ENCODE measurements around the gene TFPI.

TFPI gene

GRCh38 chr2:187503700-187504099, 50.5 kb downstream of the TFPI start:
- Histone ChIP-seq H3K9ac (ENCODE audit: low read length) (no peak overlapping the region), H3K36me3 (ENCODE audit: control insufficient read depth, insufficient read depth, low read length) (no peaks in the 10 kb centered on the region), H3K27me3 (ENCODE audit: control insufficient read depth, insufficient read depth, low read length) (no peaks in the 10 kb centered on the region), H3K27ac (ENCODE audit: low read depth, low read length) (no peak overlapping the region), H3K4me3 (ENCODE audit: low read length) (no peak overlapping the region), H3K4me1 (ENCODE audit: control insufficient read depth, insufficient read depth, low read length) (no peaks in the 10 kb centered on the region)

GRCh38 chr2:187502467-187502866, 51.8 kb downstream of the TFPI start:
- no peaks in the 10 kb centered on the region for H3K36me3 ChIP-seq (ENCODE audit: control insufficient read depth, insufficient read depth, low read length)
- H3K4me3 ChIP-seq (ENCODE audit: low read length), result no peak overlapping the region
- H3K4me1 ChIP-seq (ENCODE audit: control insufficient read depth, insufficient read depth, low read length), result no peaks in the 10 kb centered on the region
- H3K27ac ChIP-seq (ENCODE audit: low read depth, low read length), result no peak overlapping the region
- no peaks in the 10 kb centered on the region for H3K27me3 ChIP-seq (ENCODE audit: control insufficient read depth, insufficient read depth, low read length)
- no peak overlapping the region for H3K9ac ChIP-seq (ENCODE audit: low read length)

GRCh38 chr2:187500585-187501359, 53.5 kb downstream of the TFPI start:
- Histone ChIP-seq H3K27ac (ENCODE audit: low read depth, low read length) (no peak overlapping the region), H3K4me3 (ENCODE audit: low read length) (no peak overlapping the region), H3K36me3 (ENCODE audit: control insufficient read depth, insufficient read depth, low read length) (no peaks in the 10 kb centered on the region), H3K9ac (ENCODE audit: low read length) (no peak overlapping the region), H3K4me1 (ENCODE audit: control insufficient read depth, insufficient read depth, low read length) (no peaks in the 10 kb centered on the region), H3K27me3 (ENCODE audit: control insufficient read depth, insufficient read depth, low read length) (no peaks in the 10 kb centered on the region)

- no peaks in the 10 kb centered on the region for H3K4me1 ChIP-seq (ENCODE audit: control insufficient read depth, insufficient read depth, low read length)
- H3K27ac ChIP-seq (ENCODE audit: low read depth, low read length), result no peak overlapping the region
- H3K4me3 ChIP-seq (ENCODE audit: low read length), result no peak overlapping the region
- no peaks in the 10 kb centered on the region for H3K27me3 ChIP-seq (ENCODE audit: control insufficient read depth, insufficient read depth, low read length)
- H3K9ac ChIP-seq (ENCODE audit: low read length), result no peak overlapping the region
- H3K36me3 ChIP-seq (ENCODE audit: control insufficient read depth, insufficient read depth, low read length), result no peaks in the 10 kb centered on the region
These were observed 54.2 kb downstream of the TFPI start for GRCh38 chr2:187499941-187500532.

GRCh38 chr2:187497858-187498463, 56.3 kb downstream of the TFPI start:
- Histone ChIP-seq H3K4me3 (ENCODE audit: low read length) (no peak overlapping the region), H3K4me1 (ENCODE audit: control insufficient read depth, insufficient read depth, low read length) (no peaks in the 10 kb centered on the region), H3K9ac (ENCODE audit: low read length) (no peak overlapping the region), H3K27me3 (ENCODE audit: control insufficient read depth, insufficient read depth, low read length) (no peaks in the 10 kb centered on the region), H3K27ac (ENCODE audit: low read depth, low read length) (no peak overlapping the region), H3K36me3 (ENCODE audit: control insufficient read depth, insufficient read depth, low read length) (no peaks in the 10 kb centered on the region)

- no peaks in the 10 kb centered on the region for H3K4me1 ChIP-seq (ENCODE audit: control insufficient read depth, insufficient read depth, low read length)
- H3K9ac ChIP-seq (ENCODE audit: low read length), result no peak overlapping the region
- no peaks in the 10 kb centered on the region for H3K27me3 ChIP-seq (ENCODE audit: control insufficient read depth, insufficient read depth, low read length)
- no peak overlapping the region for H3K4me3 ChIP-seq (ENCODE audit: low read length)
- no peaks in the 10 kb centered on the region for H3K36me3 ChIP-seq (ENCODE audit: control insufficient read depth, insufficient read depth, low read length)
- no peak overlapping the region for H3K27ac ChIP-seq (ENCODE audit: low read depth, low read length)
These were observed 57.1 kb downstream of the TFPI start for GRCh38 chr2:187497140-187497539.

GRCh38 chr2:187495324-187495723, 58.9 kb downstream of the TFPI start:
- no peak overlapping the region for H3K4me3 ChIP-seq (ENCODE audit: low read length)
- H3K9ac ChIP-seq (ENCODE audit: low read length), result no peak overlapping the region
- no peak overlapping the region for H3K27ac ChIP-seq (ENCODE audit: low read depth, low read length)
- no peaks in the 10 kb centered on the region for H3K27me3 ChIP-seq (ENCODE audit: control insufficient read depth, insufficient read depth, low read length)
- H3K36me3 ChIP-seq (ENCODE audit: control insufficient read depth, insufficient read depth, low read length), result no peaks in the 10 kb centered on the region
- H3K4me1 ChIP-seq (ENCODE audit: control insufficient read depth, insufficient read depth, low read length), result no peaks in the 10 kb centered on the region

- no peak overlapping the region for H3K27ac ChIP-seq (ENCODE audit: low read depth, low read length)
- H3K4me3 ChIP-seq (ENCODE audit: low read length), result no peak overlapping the region
- H3K36me3 ChIP-seq (ENCODE audit: control insufficient read depth, insufficient read depth, low read length), result no peaks in the 10 kb centered on the region
- H3K9ac ChIP-seq (ENCODE audit: low read length), result no peak overlapping the region
- H3K27me3 ChIP-seq (ENCODE audit: control insufficient read depth, insufficient read depth, low read length), result no peaks in the 10 kb centered on the region
- H3K4me1 ChIP-seq (ENCODE audit: control insufficient read depth, insufficient read depth, low read length), result no peaks in the 10 kb centered on the region
These were observed 60.2 kb downstream of the TFPI start for GRCh38 chr2:187493877-187494568.

- Histone ChIP-seq H3K27ac (ENCODE audit: low read depth, low read length) (no peak overlapping the region), H3K4me1 (ENCODE audit: control insufficient read depth, insufficient read depth, low read length) (no peaks in the 10 kb centered on the region), H3K4me3 (ENCODE audit: low read length) (no peak overlapping the region), H3K36me3 (ENCODE audit: control insufficient read depth, insufficient read depth, low read length) (no peaks in the 10 kb centered on the region), H3K27me3 (ENCODE audit: control insufficient read depth, insufficient read depth, low read length) (no peaks in the 10 kb centered on the region), H3K9ac (ENCODE audit: low read length) (no peak overlapping the region)
These were observed 61.1 kb downstream of the TFPI start for GRCh38 chr2:187493180-187493579.

- Histone ChIP-seq H3K27ac (ENCODE audit: low read depth, low read length) (no peak overlapping the region), H3K36me3 (ENCODE audit: control insufficient read depth, insufficient read depth, low read length) (no peaks in the 10 kb centered on the region), H3K27me3 (ENCODE audit: control insufficient read depth, insufficient read depth, low read length) (no peaks in the 10 kb centered on the region), H3K9ac (ENCODE audit: low read length) (no peak overlapping the region), H3K4me1 (ENCODE audit: control insufficient read depth, insufficient read depth, low read length) (no peaks in the 10 kb centered on the region), H3K4me3 (ENCODE audit: low read length) (no peak overlapping the region)
These were observed 68.0 kb downstream of the TFPI start for GRCh38 chr2:187486241-187486640.

GRCh38 chr2:187485523-187485922, 68.7 kb downstream of the TFPI start:
- H3K27me3 ChIP-seq (ENCODE audit: control insufficient read depth, insufficient read depth, low read length), result no peaks in the 10 kb centered on the region
- H3K27ac ChIP-seq (ENCODE audit: low read depth, low read length), result no peak overlapping the region
- H3K9ac ChIP-seq (ENCODE audit: low read length), result no peak overlapping the region
- no peaks in the 10 kb centered on the region for H3K4me1 ChIP-seq (ENCODE audit: control insufficient read depth, insufficient read depth, low read length)
- H3K36me3 ChIP-seq (ENCODE audit: control insufficient read depth, insufficient read depth, low read length), result no peaks in the 10 kb centered on the region
- H3K4me3 ChIP-seq (ENCODE audit: low read length), result no peak overlapping the region

GRCh38 chr2:187483537-187483936, 70.7 kb downstream of the TFPI start:
- no peak overlapping the region for H3K4me3 ChIP-seq (ENCODE audit: low read length)
- H3K27me3 ChIP-seq (ENCODE audit: control insufficient read depth, insufficient read depth, low read length), result no peaks in the 10 kb centered on the region
- H3K27ac ChIP-seq (ENCODE audit: low read depth, low read length), result no peak overlapping the region
- H3K36me3 ChIP-seq (ENCODE audit: control insufficient read depth, insufficient read depth, low read length), result no peaks in the 10 kb centered on the region
- H3K4me1 ChIP-seq (ENCODE audit: control insufficient read depth, insufficient read depth, low read length), result no peaks in the 10 kb centered on the region
- H3K9ac ChIP-seq (ENCODE audit: low read length), result no peak overlapping the region
